ENCODE data around the gene ECT2. TPM values are rescaled to one million over a fixed set of nuclear protein-coding genes. Genes with fewer than 3 reads are reported as not detected.
"Not testable (repeated sequence)": the region's sequence is repeated elsewhere in the genome, so short reads cannot be mapped to it uniquely, and the experiment has no call there.

The ECT2 gene
- total and polyA plus RNA-seq, 9 donors: 12.8 to 21.8 (median 17.5) TPM

GRCh38 chr3:172708921-172709773 lies 41.4 kb upstream of the ECT2 start:
- no peak for DNase-seq
- H3K27ac ChIP-seq (ENCODE audit: low read length): no peak overlapping the region
- no peak overlapping the region for H3K4me3 ChIP-seq (ENCODE audit: low read length)
- no peaks in the 10 kb centered on the region for H3K27me3 ChIP-seq (ENCODE audit: control insufficient read depth, insufficient read depth, low read length)
- H3K9me3 ChIP-seq (replicated peaks; ENCODE audit: control insufficient read depth, low read depth, low read length): no peaks in the 10 kb centered on the region
- WGBS (ENCODE audit: insufficient coverage): no CpG with 5 or more reads among the region's 2 CpGs
- no peaks in the 10 kb centered on the region for H3K36me3 ChIP-seq (ENCODE audit: control insufficient read depth, insufficient read depth, low read length)
- peaks cover 8% of the 10 kb centered on the region for H3K4me1 ChIP-seq (ENCODE audit: control insufficient read depth, insufficient read depth, low read length)

GRCh38 chr3:172709774-172710663 lies 40.5 kb upstream of the ECT2 start:
- peak; percentile 48 for DNase-seq
- H3K4me1 ChIP-seq (ENCODE audit: control insufficient read depth, insufficient read depth, low read length): peaks cover 8% of the 10 kb centered on the region
- WGBS (ENCODE audit: insufficient coverage): 14% methylated on average over 8 of the region's 17 CpGs

GRCh38 chr3:172710664-172711453 lies 39.7 kb upstream of the ECT2 start, which contains the start of gene NCEH1:
Gene NCEH1, minus strand, starts transcription at chr3:172711067. Its CDS starts 83 bp downstream, at chr3:172710984.
- Histone ChIP-seq H3K36me3 (ENCODE audit: control insufficient read depth, insufficient read depth, low read length) (no peaks in the 10 kb centered on the region), H3K4me1 (ENCODE audit: control insufficient read depth, insufficient read depth, low read length) (peaks cover 8% of the 10 kb centered on the region), H3K9me3 (replicated peaks; ENCODE audit: control insufficient read depth, low read depth, low read length) (no peaks in the 10 kb centered on the region), H3K4me3 (ENCODE audit: low read length) (peak within 1 kb of the TSS; percentile 75), H3K27ac (ENCODE audit: low read length) (peak within 1 kb of the TSS; percentile 89), H3K27me3 (ENCODE audit: control insufficient read depth, insufficient read depth, low read length) (no peaks in the 10 kb centered on the region)
- DNase-seq: peak; percentile 97
- WGBS (ENCODE audit: insufficient coverage): under 1% methylated on average over 37 of the region's 41 CpGs

More at GRCh38 chr3:172709774-172710663, 40.5 kb upstream of the ECT2 start:
- Histone ChIP-seq H3K27me3 (ENCODE audit: control insufficient read depth, insufficient read depth, low read length) (no peaks in the 10 kb centered on the region), H3K27ac (ENCODE audit: low read length) (peak overlapping the region; percentile 89), H3K36me3 (ENCODE audit: control insufficient read depth, insufficient read depth, low read length) (no peaks in the 10 kb centered on the region), H3K4me3 (ENCODE audit: low read length) (peak overlapping the region; percentile 75), H3K9me3 (replicated peaks; ENCODE audit: control insufficient read depth, low read depth, low read length) (no peaks in the 10 kb centered on the region)

- peak overlapping the region; percentile 86 for H3K27ac ChIP-seq (ENCODE audit: low read length)
- no peaks in the 10 kb centered on the region for H3K9me3 ChIP-seq (replicated peaks; ENCODE audit: control insufficient read depth, low read depth, low read length)
- no CpG with 5 or more reads among the region's 2 CpGs for WGBS (ENCODE audit: insufficient coverage)
- H3K4me3 ChIP-seq (ENCODE audit: low read length): peak overlapping the region; percentile 75
- peaks cover 8% of the 10 kb centered on the region for H3K4me1 ChIP-seq (ENCODE audit: control insufficient read depth, insufficient read depth, low read length)
- H3K36me3 ChIP-seq (ENCODE audit: control insufficient read depth, insufficient read depth, low read length): no peaks in the 10 kb centered on the region
- DNase-seq: no peak
- H3K27me3 ChIP-seq (ENCODE audit: control insufficient read depth, insufficient read depth, low read length): no peaks in the 10 kb centered on the region
Observed at GRCh38 chr3:172711454-172711795, 39.1 kb upstream of the ECT2 start.

- no peak overlapping the region for H3K27ac ChIP-seq (ENCODE audit: low read length)
- H3K4me3 ChIP-seq (ENCODE audit: low read length): no peak overlapping the region
- H3K27me3 ChIP-seq (ENCODE audit: control insufficient read depth, insufficient read depth, low read length): no peaks in the 10 kb centered on the region
- no peaks in the 10 kb centered on the region for H3K36me3 ChIP-seq (ENCODE audit: control insufficient read depth, insufficient read depth, low read length)
- peaks cover 8% of the 10 kb centered on the region for H3K4me1 ChIP-seq (ENCODE audit: control insufficient read depth, insufficient read depth, low read length)
- peak; percentile 49 for DNase-seq
- H3K9me3 ChIP-seq (replicated peaks; ENCODE audit: control insufficient read depth, low read depth, low read length): peaks cover 2% of the 10 kb centered on the region
- WGBS (ENCODE audit: insufficient coverage): 20% methylated on average over 1 of the region's 3 CpGs
Observed at GRCh38 chr3:172713316-172713715, 37.2 kb upstream of the ECT2 start.

- DNase-seq: peak; percentile 73
- WGBS (ENCODE audit: insufficient coverage): 74% methylated on average over 5 of the region's 5 CpGs
- Histone ChIP-seq H3K36me3 (ENCODE audit: control insufficient read depth, insufficient read depth, low read length) (no peaks in the 10 kb centered on the region), H3K27ac (ENCODE audit: low read length) (no peak overlapping the region), H3K4me1 (ENCODE audit: control insufficient read depth, insufficient read depth, low read length) (peaks cover under 1% of the 10 kb centered on the region), H3K4me3 (ENCODE audit: low read length) (no peak overlapping the region), H3K9me3 (replicated peaks; ENCODE audit: control insufficient read depth, low read depth, low read length) (peaks cover 2% of the 10 kb centered on the region), H3K27me3 (ENCODE audit: control insufficient read depth, insufficient read depth, low read length) (no peaks in the 10 kb centered on the region)
Observed at GRCh38 chr3:172716476-172716875, 34.0 kb upstream of the ECT2 start.

- peaks cover 2% of the 10 kb centered on the region for H3K9me3 ChIP-seq (replicated peaks; ENCODE audit: control insufficient read depth, low read depth, low read length)
Observed at GRCh38 chr3:172717493-172718088, 32.9 kb upstream of the ECT2 start.

GRCh38 chr3:172722536-172723040 lies 27.9 kb upstream of the ECT2 start:
- not testable (repeated sequence) for H3K36me3 ChIP-seq (ENCODE audit: control insufficient read depth, insufficient read depth, low read length); H3K4me1 ChIP-seq (ENCODE audit: control insufficient read depth, insufficient read depth, low read length); DNase-seq; H3K9me3 ChIP-seq (replicated peaks; ENCODE audit: control insufficient read depth, low read depth, low read length); H3K27me3 ChIP-seq (ENCODE audit: control insufficient read depth, insufficient read depth, low read length); H3K4me3 ChIP-seq (ENCODE audit: low read length); H3K27ac ChIP-seq (ENCODE audit: low read length)
- WGBS (ENCODE audit: insufficient coverage): 78% methylated on average over 4 of the region's 8 CpGs

More at GRCh38 chr3:172717493-172718088, 32.9 kb upstream of the ECT2 start:
- Histone ChIP-seq H3K36me3 (ENCODE audit: control insufficient read depth, insufficient read depth, low read length) (no peaks in the 10 kb centered on the region), H3K4me1 (ENCODE audit: control insufficient read depth, insufficient read depth, low read length) (no peaks in the 10 kb centered on the region), H3K4me3 (ENCODE audit: low read length) (no peak overlapping the region), H3K27me3 (ENCODE audit: control insufficient read depth, insufficient read depth, low read length) (no peaks in the 10 kb centered on the region), H3K27ac (ENCODE audit: low read length) (no peak overlapping the region)
- no CpG with 5 or more reads among the region's 4 CpGs for WGBS (ENCODE audit: insufficient coverage)
- no peak for DNase-seq

GRCh38 chr3:172726380-172726779 lies 24.1 kb upstream of the ECT2 start:
- Histone ChIP-seq H3K27ac (ENCODE audit: low read length) (no peak overlapping the region), H3K4me1 (ENCODE audit: control insufficient read depth, insufficient read depth, low read length) (no peaks in the 10 kb centered on the region), H3K9me3 (replicated peaks; ENCODE audit: control insufficient read depth, low read depth, low read length) (no peaks in the 10 kb centered on the region), H3K27me3 (ENCODE audit: control insufficient read depth, insufficient read depth, low read length) (no peaks in the 10 kb centered on the region), H3K36me3 (ENCODE audit: control insufficient read depth, insufficient read depth, low read length) (no peaks in the 10 kb centered on the region), H3K4me3 (ENCODE audit: low read length) (no peak overlapping the region)
- WGBS (ENCODE audit: insufficient coverage): no CpG with 5 or more reads among the region's 1 CpG
- DNase-seq: no peak
